ENCODE results near the gene ZNF141. TPM values are rescaled to one million over a fixed set of nuclear protein-coding genes. Genes with fewer than 3 reads are reported as not detected.

The ZNF141 gene
- total RNA-seq, 1 experiment from 2014 or later = 42.1 TPM

- Histone ChIP-seq H2BK15ac (ENCODE audit: low read depth, low read length) (no peak overlapping the region), H4K20me1 (ENCODE audit: control insufficient read depth, insufficient read depth, insufficient read length) (no peaks in the 10 kb centered on the region), H2BK12ac (ENCODE audit: insufficient read length, low read depth, low read length) (no peak overlapping the region), H3K23ac (ENCODE audit: insufficient read length, low read depth, low read length) (no peak overlapping the region), H3K56ac (ENCODE audit: insufficient read length, low read depth, low read length) (no peak overlapping the region), H3K23me2 (ENCODE audit: insufficient read length, low read depth, low read length, poor library complexity, severe bottlenecking) (peaks cover 27% of the 10 kb centered on the region), H3K4ac (ENCODE audit: low read depth, low read length) (no peak overlapping the region), H2BK120ac (ENCODE audit: low read depth, low read length, poor library complexity, severe bottlenecking) (no peak overlapping the region), H2BK20ac (ENCODE audit: low read depth, low read length, poor library complexity, severe bottlenecking) (no peak overlapping the region), H2AK5ac (ENCODE audit: insufficient read length, low read length) (no peak overlapping the region), H3K18ac (ENCODE audit: insufficient read length, low read depth, low read length) (peak overlapping the region; percentile 25), H3K27me3 (ENCODE audit: insufficient read depth, low read length) (no peaks in the 10 kb centered on the region; the same call in 1 of the 2 replicates), H3K27ac (ENCODE audit: insufficient read length, low read depth, low read length) (no peak overlapping the region), H3K9ac (ENCODE audit: extremely low read depth, insufficient read length, low read length) (no peak overlapping the region), H4K5ac (ENCODE audit: insufficient read length, low read depth, low read length) (no peak overlapping the region), H3K9me3 (ENCODE audit: control insufficient read depth, low read depth, low read length) (no peaks in the 10 kb centered on the region), H3K4me2 (ENCODE audit: insufficient read depth, insufficient read length, low read length) (peak overlapping the region; percentile 79), H3K79me2 (ENCODE audit: insufficient read depth, low read length) (peaks cover 25% of the 10 kb centered on the region), H2BK5ac (ENCODE audit: insufficient read length, low read length) (no peak overlapping the region), H4K91ac (ENCODE audit: insufficient read length, low read depth, low read length) (no peak overlapping the region), H3T11ph (ENCODE audit: low read length) (no peak overlapping the region), H2AFZ (ENCODE audit: low read length) (no peak overlapping the region), H3K4me1 (ENCODE audit: insufficient read depth, low read length) (peaks cover 8% of the 10 kb centered on the region), H4K8ac (replicated peaks; ENCODE audit: insufficient read length, low read depth, low read length) (no peak overlapping the region), H3K14ac (ENCODE audit: insufficient read depth, low read length) (no peak overlapping the region), H3K79me1 (ENCODE audit: insufficient read depth, low read depth, low read length, poor library complexity, severe bottlenecking) (peaks cover 7% of the 10 kb centered on the region)
- Mint-ChIP-seq H3K27me3 (ENCODE audit: low read depth) (peaks cover 10% of the 10 kb centered on the region), H3K4me3 (peak overlapping the region; percentile 99), H3K9me3 (peaks cover 10 to 51% of the 10 kb centered on the region in 2 experiments), H3K27ac (no peak overlapping the region), H3K4me1 (peaks cover 14 to 27% of the 10 kb centered on the region in 2 experiments), H3K36me3 (ENCODE audit: insufficient read depth in 1 of 3, low read depth in 3 of 3) (peaks cover 19 to 32% (median 25%) of the 10 kb centered on the region in 3 experiments)
- WGBS (ENCODE audit: extremely low coverage, insufficient read length, low lambda C conversion rate) = no CpG with 5 or more reads among the region's 71 CpGs
- peak; percentile 29 for DNase-seq
- TF ChIP-seq CTCF (conservative IDR thresholded peaks at IDR 0.05) = no peak
These were observed 1.3 kb upstream of the ZNF141 start for GRCh38 chr4:336099-336892.
